Measurements from ENCODE around the gene ZFYVE21.

Gene ZFYVE21

GRCh38 chr14:103725739-103726395, 10.3 kb downstream of the ZFYVE21 start:
- H3K4me2 ChIP-seq (ENCODE audit: insufficient read depth, low read length) = no peak overlapping the region
- ATAC-seq (ENCODE audit: insufficient read depth, low read depth) (no peak), DNase-seq (no peak)
- no peaks in the 10 kb centered on the region for H3K27me3 ChIP-seq (ENCODE audit: insufficient read depth, low read length, poor library complexity)
- peaks cover 34% of the 10 kb centered on the region for H4K20me1 ChIP-seq (ENCODE audit: insufficient read depth, low read length)
- no peak overlapping the region for H3K9ac ChIP-seq (ENCODE audit: low read depth, low read length)
- no peak overlapping the region for H3K4me3 ChIP-seq (ENCODE audit: low read depth in 1 of 2, low read length in 2 of 2)
- no peak overlapping the region for H2AFZ ChIP-seq (ENCODE audit: low read depth, low read length)
- no peak overlapping the region for H3K27ac ChIP-seq (ENCODE audit: low read length)
- peaks cover 50% of the 10 kb centered on the region for H3K79me2 ChIP-seq (ENCODE audit: insufficient read depth, low read length)
- no peaks in the 10 kb centered on the region for H3K9me3 ChIP-seq (ENCODE audit: insufficient read depth, low read length, severe bottlenecking)
- H3K36me3 ChIP-seq (ENCODE audit: insufficient read depth, low read length) = peaks cover 52% of the 10 kb centered on the region
- no peaks in the 10 kb centered on the region for H3K4me1 ChIP-seq (ENCODE audit: insufficient read depth, low read length)
- no peak for TF ChIP-seq EZH2 (IDR thresholded peaks at IDR 0.05; ENCODE audit: borderline replicate concordance, low read depth, low read length, severe bottlenecking)
- TF ChIP-seq, protein P1, sequence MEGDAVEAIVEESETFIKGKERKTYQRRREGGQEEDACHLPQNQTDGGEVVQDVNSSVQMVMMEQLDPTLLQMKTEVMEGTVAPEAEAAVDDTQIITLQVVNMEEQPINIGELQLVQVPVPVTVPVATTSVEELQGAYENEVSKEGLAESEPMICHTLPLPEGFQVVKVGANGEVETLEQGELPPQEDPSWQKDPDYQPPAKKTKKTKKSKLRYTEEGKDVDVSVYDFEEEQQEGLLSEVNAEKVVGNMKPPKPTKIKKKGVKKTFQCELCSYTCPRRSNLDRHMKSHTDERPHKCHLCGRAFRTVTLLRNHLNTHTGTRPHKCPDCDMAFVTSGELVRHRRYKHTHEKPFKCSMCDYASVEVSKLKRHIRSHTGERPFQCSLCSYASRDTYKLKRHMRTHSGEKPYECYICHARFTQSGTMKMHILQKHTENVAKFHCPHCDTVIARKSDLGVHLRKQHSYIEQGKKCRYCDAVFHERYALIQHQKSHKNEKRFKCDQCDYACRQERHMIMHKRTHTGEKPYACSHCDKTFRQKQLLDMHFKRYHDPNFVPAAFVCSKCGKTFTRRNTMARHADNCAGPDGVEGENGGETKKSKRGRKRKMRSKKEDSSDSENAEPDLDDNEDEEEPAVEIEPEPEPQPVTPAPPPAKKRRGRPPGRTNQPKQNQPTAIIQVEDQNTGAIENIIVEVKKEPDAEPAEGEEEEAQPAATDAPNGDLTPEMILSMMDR (IDR thresholded peaks at IDR 0.05; ENCODE audit: borderline replicate concordance, extremely low read depth, low read length, poor library complexity, severe bottlenecking) = no peak

DNA sequence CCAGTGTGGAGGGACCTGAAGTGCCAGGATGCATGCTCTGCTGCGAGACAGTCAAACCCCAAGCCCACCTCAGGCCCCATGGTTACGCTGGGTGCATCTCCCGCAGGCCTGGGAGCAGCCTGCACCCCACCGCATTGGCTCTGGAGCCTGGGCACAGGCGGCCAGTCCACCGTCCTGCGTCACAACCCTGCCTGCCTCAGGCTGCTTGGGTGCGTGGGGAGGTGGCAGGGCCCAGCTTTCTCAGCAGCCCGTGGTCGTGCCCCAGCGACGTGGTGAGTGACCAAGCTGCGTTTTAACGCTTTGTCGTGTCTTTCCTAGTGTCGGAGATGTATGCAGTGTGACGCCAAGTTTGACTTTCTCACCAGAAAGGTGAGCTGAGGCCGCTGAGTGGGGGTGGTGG, 10.9 kb downstream of the ZFYVE21 start:
- H3K79me2 ChIP-seq (ENCODE audit: insufficient read depth, low read length) = peaks cover 44% of the 10 kb centered on the region
- no peaks in the 10 kb centered on the region for H3K4me1 ChIP-seq (ENCODE audit: insufficient read depth, low read length)
- no peaks in the 10 kb centered on the region for H3K9me3 ChIP-seq (ENCODE audit: insufficient read depth, low read length, severe bottlenecking)
- no peaks in the 10 kb centered on the region for H3K27me3 ChIP-seq (ENCODE audit: insufficient read depth, low read length, poor library complexity)
- TF ChIP-seq EZH2 (IDR thresholded peaks at IDR 0.05; ENCODE audit: borderline replicate concordance, low read depth, low read length, severe bottlenecking) = no peak
- TF ChIP-seq, protein P1 (IDR thresholded peaks at IDR 0.05; ENCODE audit: borderline replicate concordance, extremely low read depth, low read length, poor library complexity, severe bottlenecking) = no peak
- no peak overlapping the region for H3K9ac ChIP-seq (ENCODE audit: low read depth, low read length)
- no peak overlapping the region for H3K4me2 ChIP-seq (ENCODE audit: insufficient read depth, low read length)
- ATAC-seq (ENCODE audit: insufficient read depth, low read depth) = no peak
- peaks cover 28% of the 10 kb centered on the region for H4K20me1 ChIP-seq (ENCODE audit: insufficient read depth, low read length)
- H2AFZ ChIP-seq (ENCODE audit: low read depth, low read length) = no peak overlapping the region
- DNase-seq = no peak
- peaks cover 45% of the 10 kb centered on the region for H3K36me3 ChIP-seq (ENCODE audit: insufficient read depth, low read length)
- no peak overlapping the region for H3K27ac ChIP-seq (ENCODE audit: low read length)
- no peak overlapping the region for H3K4me3 ChIP-seq (ENCODE audit: low read depth in 1 of 2, low read length in 2 of 2)

DNA sequence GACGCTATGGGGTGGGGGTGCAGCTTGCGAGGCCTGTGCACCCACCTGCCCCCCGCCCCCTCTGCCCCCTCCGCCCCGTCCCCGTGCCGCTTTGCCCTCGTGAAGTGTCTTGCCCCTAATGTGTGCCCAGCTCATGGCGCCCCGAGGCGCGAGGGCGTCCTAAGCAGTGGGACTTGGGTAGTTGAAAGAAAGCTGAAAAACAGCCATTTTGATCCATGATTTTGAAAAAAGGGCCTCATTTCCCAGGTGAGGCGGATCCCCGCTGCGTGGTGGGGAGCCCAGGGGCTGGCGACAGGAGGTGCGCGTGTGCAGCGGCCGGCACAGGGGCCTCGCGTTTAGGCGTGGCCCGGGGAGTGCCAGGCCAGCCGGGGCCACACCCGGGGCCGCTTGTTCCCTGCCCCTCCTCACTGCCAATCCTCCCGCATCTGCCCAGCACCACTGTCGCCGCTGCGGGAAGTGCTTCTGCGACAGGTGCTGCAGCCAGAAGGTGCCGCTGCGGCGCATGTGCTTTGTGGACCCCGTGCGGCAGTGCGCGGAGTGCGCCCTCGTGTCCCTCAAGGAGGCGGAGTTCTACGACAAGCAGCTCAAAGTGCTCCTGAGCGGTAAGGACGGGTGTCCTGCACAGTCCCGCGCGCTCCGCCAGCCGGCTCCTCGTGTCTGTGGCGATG, 11.8 kb downstream of the ZFYVE21 start:
- Histone ChIP-seq H3K9me3 (ENCODE audit: insufficient read depth, low read length, severe bottlenecking) (no peaks in the 10 kb centered on the region), H4K20me1 (ENCODE audit: insufficient read depth, low read length) (peaks cover 27% of the 10 kb centered on the region), H3K4me2 (ENCODE audit: insufficient read depth, low read length) (no peak overlapping the region), H3K79me2 (ENCODE audit: insufficient read depth, low read length) (peaks cover 37% of the 10 kb centered on the region), H3K4me1 (ENCODE audit: insufficient read depth, low read length) (no peaks in the 10 kb centered on the region), H3K9ac (ENCODE audit: low read depth, low read length) (no peak overlapping the region), H3K36me3 (ENCODE audit: insufficient read depth, low read length) (peaks cover 54% of the 10 kb centered on the region), H3K27me3 (ENCODE audit: insufficient read depth, low read length, poor library complexity) (no peaks in the 10 kb centered on the region), H2AFZ (ENCODE audit: low read depth, low read length) (no peak overlapping the region), H3K27ac (ENCODE audit: low read length) (no peak overlapping the region), H3K4me3 (ENCODE audit: low read depth in 1 of 2, low read length in 2 of 2) (no peak overlapping the region)
- DNase-seq (no peak), ATAC-seq (ENCODE audit: insufficient read depth, low read depth) (no peak)
- TF ChIP-seq, protein P1 (IDR thresholded peaks at IDR 0.05; ENCODE audit: borderline replicate concordance, extremely low read depth, low read length, poor library complexity, severe bottlenecking) = no peak
- no peak for TF ChIP-seq EZH2 (IDR thresholded peaks at IDR 0.05; ENCODE audit: borderline replicate concordance, low read depth, low read length, severe bottlenecking)
